ENCODE data around the gene ABHD2.

- TF ChIP-seq SIN3A (IDR thresholded peaks at IDR 0.05; ENCODE audit: borderline replicate concordance, insufficient read depth, low read length) (no peak), TAF1 (IDR thresholded peaks at IDR 0.05; ENCODE audit: borderline replicate concordance, insufficient read depth, low read length) (no peak), POLR2AphosphoS5 (IDR thresholded peaks at IDR 0.05; ENCODE audit: low read depth, low read length) (no peak), REST (IDR thresholded peaks at IDR 0.05; ENCODE audit: insufficient read depth in 1 of 2, low read depth in 2 of 2, low read length in 2 of 2) (no peak)
Measured at GRCh38 chr15:89248584-89248983, 160.3 kb downstream of the ABHD2 start.
